KBM-7 (cell line): ENCODE data around the gene PASD1.

Experiments
- DNase-seq: peaks from one replicate; pipeline ENCODE4 v3.0.0-alpha.2; 2015
- in situ Hi-C: fragments of 300-500 bp; cut with MboI; formaldehyde crosslinking; loops from 2 replicates; pipeline ENCODE4 v1.14.3; 2020; ENCODE audit warnings: low sequenced_read_pairs, low pct_unique_long_range_greater_than_20kb, mixed read lengths

Gene PASD1

GRCh38 chrX:151604931-151605330, 41.5 kb downstream of the PASD1 start:
- DNase-seq: no peak
- in situ Hi-C loops: no loop called here

GRCh38 chrX:151609222-151609621, 45.7 kb downstream of the PASD1 start:
- no peak for DNase-seq

GRCh38 chrX:151621422-151621821, 57.9 kb downstream of the PASD1 start:
- in situ Hi-C loops: no loop called here
- DNase-seq: no peak

More at GRCh38 chrX:151609222-151609621, 45.7 kb downstream of the PASD1 start:
- in situ Hi-C loops: no loop called here

GRCh38 chrX:151624677-151625076, 61.2 kb downstream of the PASD1 start:
- in situ Hi-C loops: no loop called here
- DNase-seq: no peak

DNA sequence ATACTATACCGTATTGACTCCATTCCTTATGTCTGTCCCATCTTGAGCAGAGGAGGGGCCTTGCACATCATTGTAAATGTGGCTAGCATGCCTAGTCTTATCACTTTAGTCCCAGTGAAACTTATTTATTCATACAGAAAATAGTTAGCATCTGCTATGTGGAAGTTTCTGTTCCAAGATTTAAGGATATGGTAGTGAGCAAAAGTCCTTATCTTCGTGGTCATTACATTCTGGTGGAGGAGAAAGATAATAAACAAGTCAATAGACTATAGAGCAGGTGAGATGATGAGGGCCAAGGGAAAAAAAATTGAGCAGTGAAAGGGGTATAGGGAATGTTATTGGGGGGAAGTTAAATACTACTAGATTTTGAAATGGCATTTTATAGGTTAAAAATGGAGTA, 68.3 kb downstream of the PASD1 start:
- no peak for DNase-seq
- in situ Hi-C loops: no loop called here

- in situ Hi-C loops: no loop called here
- no peak for DNase-seq
These were observed 69.7 kb downstream of the PASD1 start for GRCh38 chrX:151633157-151633556.

GRCh38 chrX:151634937-151635336, 71.5 kb downstream of the PASD1 start:
- in situ Hi-C loops: no loop called here
- no peak for DNase-seq

DNA sequence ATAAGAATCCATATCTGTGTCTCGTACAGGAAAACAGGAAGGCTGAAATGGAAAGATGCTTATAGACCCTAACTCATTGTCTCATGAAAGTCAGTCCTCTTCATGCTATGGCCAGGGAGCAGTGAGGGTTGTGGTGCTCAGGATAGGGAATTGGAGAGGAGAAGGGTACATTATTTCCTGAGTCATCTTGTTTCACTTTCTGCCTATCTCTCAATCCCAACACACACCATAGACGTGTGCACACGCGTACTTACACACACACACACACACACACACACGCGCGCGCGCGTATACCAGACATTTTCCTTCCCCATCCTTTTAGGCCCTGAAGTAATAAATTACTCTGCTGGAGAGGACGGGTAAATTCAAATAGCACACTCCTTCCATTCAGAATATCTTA, 78.1 kb downstream of the PASD1 start:
- in situ Hi-C loops: no loop called here
- no peak for DNase-seq

DNA sequence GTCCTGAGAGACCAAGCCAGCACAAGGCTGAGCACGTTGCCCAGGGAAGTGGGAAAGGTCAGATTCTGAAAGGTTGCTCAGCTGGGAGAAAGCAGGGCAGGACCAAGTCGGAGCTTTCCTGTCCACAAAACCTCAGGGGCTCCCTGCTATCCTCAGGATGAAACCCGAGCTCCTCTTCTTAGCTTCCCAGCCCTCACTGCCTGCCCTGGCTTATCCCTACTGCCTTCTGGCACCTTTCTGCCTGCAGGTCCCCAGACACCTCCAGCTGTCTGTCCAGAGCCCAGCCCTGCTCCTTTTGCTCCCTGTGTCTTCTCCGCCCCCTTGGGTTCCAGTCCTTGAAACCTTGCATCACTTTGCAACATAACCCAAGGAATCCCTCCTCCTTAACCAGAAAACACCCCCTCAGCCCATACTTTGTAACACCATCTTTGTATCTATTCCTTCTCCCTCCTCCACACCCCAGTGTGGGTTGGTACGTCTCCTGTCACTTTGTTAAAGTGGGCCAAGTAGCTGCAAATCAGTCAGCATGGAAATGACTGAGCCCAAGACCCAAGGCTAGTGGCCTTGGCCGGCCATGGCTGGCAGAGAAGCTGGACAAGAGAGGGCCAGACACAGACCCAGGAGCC, 111.8 kb downstream of the PASD1 start:
- DNase-seq: no peak
- in situ Hi-C loops: loop anchor here (25.0 kb wide), 2 partner anchors 513 to 913 kb away; no protein-coding TSS in a partner anchor

- in situ Hi-C loops: loop anchor here (25.0 kb wide), 2 partner anchors 514 to 914 kb away; no protein-coding TSS in a partner anchor
- no peak for DNase-seq
These were observed 112.7 kb downstream of the PASD1 start for GRCh38 chrX:151676196-151676595.

DNA sequence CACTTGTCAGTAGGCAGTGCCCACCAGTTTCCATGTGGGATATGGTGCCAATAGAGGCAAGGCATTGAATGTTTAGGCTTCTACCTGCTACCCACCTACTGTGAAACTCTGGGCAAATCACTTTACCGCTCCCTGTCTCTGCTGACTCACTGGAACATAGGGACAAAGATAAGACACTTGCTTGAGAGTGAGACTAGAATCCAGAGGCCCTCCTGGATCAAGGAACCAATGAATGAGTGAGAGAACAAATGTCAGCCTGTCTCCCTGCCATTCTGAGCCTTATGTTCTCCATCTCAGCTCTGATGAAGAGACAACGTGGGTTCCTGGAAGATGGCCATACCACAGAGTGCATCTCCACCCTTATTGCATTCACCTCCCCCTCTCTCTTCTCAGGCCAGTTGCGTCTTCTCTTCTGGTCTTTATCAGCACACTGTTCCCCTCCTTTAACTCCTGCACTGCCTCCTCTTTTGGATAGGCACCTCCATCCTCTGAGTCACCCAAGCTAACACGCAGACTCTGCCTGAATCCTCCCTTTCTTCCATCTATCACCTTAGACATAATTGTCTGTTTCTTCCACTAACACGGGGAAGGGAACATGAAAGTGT, 116.4 kb downstream of the PASD1 start:
- in situ Hi-C loops: loop anchor here (25.0 kb wide), 2 partner anchors 518 to 918 kb away; no protein-coding TSS in a partner anchor

DNA sequence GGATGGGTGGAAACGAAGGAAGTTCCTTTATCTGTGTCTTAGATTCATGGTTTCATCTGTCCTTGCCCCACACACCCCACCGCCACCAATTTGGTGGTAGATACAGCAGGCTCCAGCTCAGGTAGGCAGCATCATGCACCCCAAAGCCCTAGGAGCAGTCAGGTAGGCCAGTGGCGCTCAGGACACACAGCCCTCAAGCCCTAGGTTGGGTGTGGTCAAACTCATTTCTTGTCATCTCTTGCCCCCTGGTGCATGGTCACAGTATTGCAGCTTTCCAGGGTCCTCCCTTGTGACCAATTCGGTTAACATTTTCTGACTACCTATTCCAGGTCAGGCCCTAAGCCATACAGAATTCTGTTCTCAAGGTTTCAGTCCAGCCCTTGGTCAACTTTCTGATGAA, 117.3 kb downstream of the PASD1 start:
- DNase-seq: peak; percentile 72
- in situ Hi-C loops: loop anchor here (25.0 kb wide), 2 partner anchors 519 to 919 kb away; no protein-coding TSS in a partner anchor

More for the DNA sequence above, 116.4 kb downstream of the PASD1 start:
- no peak for DNase-seq

DNA sequence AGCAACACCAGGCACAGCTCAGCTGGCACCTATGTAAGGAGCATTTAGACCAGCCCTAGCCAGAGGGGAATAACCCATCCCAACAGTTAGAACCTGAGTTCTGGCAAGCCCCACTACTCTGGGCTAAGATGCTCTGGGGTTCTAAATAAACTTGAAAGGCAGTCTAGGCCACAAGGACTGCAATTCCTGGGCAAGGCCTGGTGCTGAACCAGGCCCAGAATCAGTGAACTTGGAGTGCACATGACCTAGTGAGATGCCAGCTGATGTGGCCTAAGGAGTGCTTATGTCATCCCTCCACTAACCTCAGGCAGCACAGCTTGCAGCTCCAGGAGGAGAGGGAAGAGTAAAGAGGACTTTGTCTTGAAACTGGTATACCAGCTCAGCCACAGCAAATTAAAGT, 124.2 kb downstream of the PASD1 start:
- no peak for DNase-seq
- in situ Hi-C loops: loop anchor here (25.0 kb wide), 2 partner anchors 525 to 925 kb away; no protein-coding TSS in a partner anchor

- DNase-seq: no peak
- in situ Hi-C loops: loop anchor here (25.0 kb wide), 2 partner anchors 526 to 926 kb away; no protein-coding TSS in a partner anchor
These were observed 125.2 kb downstream of the PASD1 start for GRCh38 chrX:151688695-151689094.

DNA sequence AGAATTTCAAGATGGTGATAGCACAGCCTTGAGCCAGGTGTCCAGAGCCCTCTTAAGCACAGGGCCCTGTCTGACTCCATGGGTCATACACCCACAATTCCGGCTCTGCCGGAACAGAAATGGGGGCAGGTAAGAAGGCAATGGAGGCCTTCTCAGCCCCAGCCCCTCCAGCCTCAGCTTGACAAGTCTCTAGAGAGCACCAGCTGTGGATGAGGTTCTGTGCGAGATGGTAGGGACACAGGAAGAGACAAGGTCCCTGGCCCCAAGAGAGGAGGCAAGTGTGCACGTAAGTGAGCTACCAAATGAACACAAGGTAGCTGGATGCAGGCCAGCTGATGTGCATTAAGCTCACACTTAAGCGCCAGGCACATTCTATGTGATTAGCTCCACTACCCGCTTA, 129.3 kb downstream of the PASD1 start:
- in situ Hi-C loops: loop anchor here (25.0 kb wide), 2 partner anchors 531 to 931 kb away; no protein-coding TSS in a partner anchor
- no peak for DNase-seq

DNA sequence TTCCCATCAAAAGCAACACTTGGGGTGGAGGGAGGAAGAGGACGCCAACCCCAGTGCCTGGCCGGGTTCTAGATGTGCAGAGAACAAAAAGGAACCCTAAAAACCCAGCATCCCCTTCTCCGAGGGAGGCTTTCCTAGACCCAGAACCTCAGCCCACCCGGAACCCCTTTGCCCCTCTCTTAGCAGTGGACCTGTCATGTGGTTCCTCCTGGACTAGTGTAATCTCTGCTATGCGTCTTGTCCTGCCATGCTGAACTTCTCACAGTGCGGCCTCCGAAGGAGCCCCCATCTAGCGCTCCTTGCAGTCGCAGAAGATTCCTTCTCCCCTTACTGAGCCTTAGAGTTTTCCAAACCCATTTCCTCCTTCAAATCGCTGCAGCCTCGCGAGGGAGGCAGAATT, 130.6 kb downstream of the PASD1 start:
- no peak for DNase-seq
- in situ Hi-C loops: loop anchor here (25.0 kb wide), 2 partner anchors 532 to 932 kb away; no protein-coding TSS in a partner anchor

GRCh38 chrX:151694661-151695582, 131.4 kb downstream of the PASD1 start, which contains the start of gene PRRG3:
Gene PRRG3, plus strand, starts transcription at chrX:151695458. Its CDS starts 3,357 bp downstream, at chrX:151698815.
- DNase-seq: no peak
- in situ Hi-C loops: loop anchor here (25.0 kb wide), 2 partner anchors 533 to 933 kb away; no protein-coding TSS in a partner anchor

DNA sequence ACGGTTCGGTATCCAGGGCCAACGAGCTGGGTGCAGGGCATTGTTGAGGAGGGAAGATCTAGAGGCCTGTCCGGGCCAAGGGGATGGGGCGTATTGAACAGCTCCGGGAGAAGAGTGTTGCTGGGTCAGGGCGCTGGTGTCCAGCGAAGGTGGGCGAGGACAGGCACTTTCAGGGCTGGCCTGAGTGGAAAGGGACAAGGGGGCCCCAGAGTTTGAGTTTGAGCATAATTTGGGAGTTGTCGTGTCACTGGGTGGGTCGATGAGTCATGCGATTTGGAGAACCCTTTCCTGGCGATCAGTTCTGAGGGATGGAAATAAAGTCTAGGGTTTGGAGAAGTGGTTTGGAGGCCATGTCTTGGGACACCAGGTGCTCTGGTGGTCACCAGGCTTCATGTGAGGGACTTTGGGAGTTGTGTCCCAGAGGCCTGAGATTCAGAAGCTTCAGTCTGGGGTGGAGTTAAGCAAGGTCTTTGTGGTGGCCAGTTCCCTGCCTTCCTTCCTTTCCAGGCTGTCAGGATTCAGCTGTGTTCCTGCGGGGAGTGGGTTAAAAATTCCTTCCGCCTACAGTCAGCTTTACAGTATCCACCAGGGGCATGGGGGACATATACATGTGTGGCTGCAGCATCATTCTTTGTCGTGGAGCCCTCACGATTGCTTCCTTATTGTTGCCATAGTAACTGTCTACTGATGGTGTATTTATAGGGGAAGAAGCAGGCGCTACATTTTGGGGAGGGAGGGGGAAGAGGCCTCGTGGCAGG, 132.3 kb downstream of the PASD1 start:
- in situ Hi-C loops: loop anchor here (25.0 kb wide), 2 partner anchors 533 to 933 kb away; no protein-coding TSS in a partner anchor
- no peak for DNase-seq
